B cell (primary cell): Measurements from ENCODE around the gene SH3RF3. TPM values are rescaled to one million over a fixed set of nuclear protein-coding genes. Genes with fewer than 3 reads are reported as not detected.

Experiments
- ATAC-seq: fragments of 200-7000 bp; cut with Tn5 transposase; one replicate; pipeline ENCODE4 v1.10.0; 2021; ENCODE audit warnings: low read depth, mild to moderate bottlenecking, moderate number of reproducible peaks, moderate library complexity
- CTCF ChIA-PET: fragments of 350-600 bp; sonication (Branson Sonifier 250); formaldehyde crosslinking; loops from one replicate; lab custom pipeline; 2021; ENCODE audit warnings: antibody characterized with exemption, inconsistent platforms; lab: Charles Lee
- POLR2A ChIA-PET: fragments of 350-600 bp; sonication (Branson Sonifier 250); formaldehyde crosslinking; loops from one replicate; lab custom pipeline; 2021; ENCODE audit warnings: antibody characterized with exemption; lab: Charles Lee
- DNase-seq: peaks from one replicate; pipeline ENCODE4 v3.0.0; 2013
- H2AFZ ChIP-seq: 2 replicates; pipeline ENCODE4 v1.6.1; 2012; ENCODE audit warnings: mild to moderate bottlenecking, low read depth, low read length; ENCODE audit not compliant: insufficient read depth, poor library complexity, severe bottlenecking
- H3K27ac ChIP-seq, 2 donors: 1 replicate in 1 of 2; 2 replicates in 1 of 2; pipeline ENCODE4 v1.5.1; 2012 to 2013; ENCODE audit warnings: low read length in 2 of 2, mild to moderate bottlenecking in 2 of 2, moderate library complexity in 1 of 2
- H3K27me3 ChIP-seq, 4 experiments: fragments of 200-600 bp in 1 of 4; sonication (generic) in 1 of 4; replicated peaks in 1 of 4; 1 replicate in 2 of 4; 2 replicates in 2 of 4; pipeline versions ENCODE4 v1.6.1 to v1.7.0; 2013 to 2016; ENCODE audit warnings: low read length in 3 of 4, mild to moderate bottlenecking in 2 of 4, mixed read lengths in 1 of 4, moderate library complexity in 1 of 4; ENCODE audit not compliant: insufficient read depth in 4 of 4, control insufficient read depth in 3 of 4; ENCODE audit errors: control extremely low read depth in 1 of 4
- H3K36me3 ChIP-seq, 2 experiments: replicated peaks in 1 of 2; 1 replicate in 1 of 2; 2 replicates in 1 of 2; pipeline versions ENCODE4 v1.6.1 to v1.7.1; 2013; ENCODE audit warnings: low read length in 1 of 2; ENCODE audit not compliant: insufficient read depth in 2 of 2, control insufficient read depth in 1 of 2; ENCODE audit errors: control extremely low read depth in 1 of 2, extremely low read depth in 1 of 2
- H3K4me1 ChIP-seq, 2 donors: fragments of 200-600 bp in 1 of 2; sonication (generic) in 1 of 2; 1 replicate in 1 of 2; 2 replicates in 1 of 2; pipeline versions ENCODE4 v1.5.1 to v1.6.1; 2013 to 2017; ENCODE audit warnings: low read length in 2 of 2; ENCODE audit not compliant: control insufficient read depth in 2 of 2, insufficient read depth in 2 of 2
- H3K4me2 ChIP-seq: replicated peaks from 2 replicates; pipeline ENCODE3; 2012; ENCODE audit warnings: mild to moderate bottlenecking, low read depth, low read length; ENCODE audit not compliant: poor library complexity, severe bottlenecking
- H3K4me3 ChIP-seq, 5 experiments: fragments of 200-600 bp in 1 of 5; sonication (generic) in 1 of 5; 1 replicate in 3 of 5; 2 replicates in 2 of 5; pipeline versions ENCODE4 v1.5.1 to v1.7.0; 2011 to 2016; ENCODE audit warnings: low read length in 4 of 5, mild to moderate bottlenecking in 4 of 5, low read depth in 2 of 5, control low read depth in 1 of 5, moderate library complexity in 1 of 5; ENCODE audit not compliant: insufficient read depth in 1 of 5; ENCODE audit errors: control extremely low read depth in 1 of 5, extremely low read depth in 1 of 5
- H3K79me2 ChIP-seq: fragments of 200-600 bp; sonication (generic); one replicate; pipeline ENCODE4 v1.6.0; 2016; ENCODE audit warnings: low read length; ENCODE audit not compliant: control insufficient read depth, insufficient read depth
- H3K9ac ChIP-seq: fragments of 200-600 bp; sonication (generic); 2 replicates; pipeline ENCODE4 v1.6.1; 2017; ENCODE audit warnings: mild to moderate bottlenecking, low read length, moderate library complexity
- H3K9me3 ChIP-seq, 3 donors: one replicate each; pipeline versions ENCODE4 v1.6.1 to v1.7.1; 2013; ENCODE audit warnings: low read length in 2 of 3; ENCODE audit not compliant: control insufficient read depth in 2 of 3, insufficient read depth in 1 of 3; ENCODE audit errors: control extremely low read depth in 1 of 3
- H4K20me1 ChIP-seq: 2 replicates; pipeline ENCODE4 v1.6.0; 2012; ENCODE audit warnings: mild to moderate bottlenecking, low read length; ENCODE audit not compliant: insufficient read depth, control insufficient read depth, poor library complexity, severe bottlenecking
- H3K27ac Mint-ChIP-seq: one replicate; pipeline ENCODE4 v1.8.0; 2021; ENCODE audit warnings: mixed read lengths
- H3K27me3 Mint-ChIP-seq: one replicate; pipeline ENCODE4 v1.8.0; 2021; ENCODE audit warnings: mixed read lengths
- H3K4me1 Mint-ChIP-seq: one replicate; pipeline ENCODE4 v1.8.0; 2021; ENCODE audit warnings: mixed read lengths
- H3K4me3 Mint-ChIP-seq: one replicate; pipeline ENCODE4 v1.8.0; 2021; ENCODE audit warnings: mixed read lengths
- H3K9me3 Mint-ChIP-seq: one replicate; pipeline ENCODE4 v1.8.0; 2022; ENCODE audit warnings: mixed read lengths; ENCODE audit not compliant: insufficient read depth
- EZH2 ChIP-seq: IDR thresholded peaks from 2 replicates; pipeline ENCODE4 v1.6.1; 2012; ENCODE audit warnings: borderline replicate concordance, low read depth, mild to moderate bottlenecking, moderate library complexity, low read length; ENCODE audit not compliant: insufficient read depth, poor library complexity, severe bottlenecking
- WGBS: methylation state at CpG from one replicate; pipeline ENCODE4 v1.1.5; 2013; ENCODE audit warnings: missing lambda C conversion rate; ENCODE audit not compliant: insufficient coverage; 5-methylcytosine and 5-hydroxymethylcytosine counted together
- intact Hi-C: fragments of 100-400 bp; cut with micrococcal nuclease; formaldehyde crosslinking; loops from one replicate; pipeline ENCODE4 v1.10.0; 2022
- polyA plus RNA-seq: library from polyadenylated mRNA; depleted of rRNA; stranded (reverse); fragments of >200 nt; gene quantifications from 2 replicates; pipeline ENCODE4 v1.2.3, GENCODE V29; 2012
- total RNA-seq, 2 donors: library from RNA; stranded (reverse); fragments of 120-200 nt in 1 of 2; gene quantifications; 1 replicate in 1 of 2; 2 replicates in 1 of 2; pipeline versions ENCODE4 v1.2.3 to v1.2.4, GENCODE V29; 2013 to 2022
- TF ChIP-seq, protein P1 (sequence below): fragments of 200-600 bp; IDR thresholded peaks from one replicate; pipeline ENCODE4 v1.8.0; 2022; ENCODE audit warnings: antibody characterized with exemption, mild to moderate bottlenecking

Gene SH3RF3
- total and polyA plus RNA-seq, 2 donors (not counting 1 experiment from before 2014, with no cell fraction given), result 0.07 to 1.2 TPM

GRCh38 chr2:109402180-109402579 is 273.2 kb downstream of the SH3RF3 start:
- no peak overlapping the region for H3K9ac ChIP-seq
- CTCF ChIA-PET, result no interaction called here
- no peak overlapping the region for H3K27ac Mint-ChIP-seq
- no peak overlapping the region for H3K4me2 ChIP-seq
- no peaks in the 10 kb centered on the region for H3K4me1 ChIP-seq
- H3K27ac ChIP-seq, result no peak overlapping the region
- POLR2A ChIA-PET, result no interaction called here
- no peak overlapping the region for H2AFZ ChIP-seq
- ATAC-seq (no peak), DNase-seq (no peak)
- H3K9me3 ChIP-seq, result no peaks in the 10 kb centered on the region
- intact Hi-C loops, result no loop called here
- no peaks in the 10 kb centered on the region for H4K20me1 ChIP-seq
- no peak overlapping the region for H3K4me3 ChIP-seq
- H3K27me3 Mint-ChIP-seq, result no peaks in the 10 kb centered on the region
- H3K4me3 Mint-ChIP-seq, result no peak overlapping the region
- H3K4me1 Mint-ChIP-seq, result peaks cover 4% of the 10 kb centered on the region
- H3K9me3 Mint-ChIP-seq, result peaks cover 2% of the 10 kb centered on the region
- 85% methylated on average over 8 of the region's 8 CpGs for WGBS
- peaks cover 0 to 2% (median 0%) of the 10 kb centered on the region in 4 experiments for H3K27me3 ChIP-seq
- H3K79me2 ChIP-seq, result no peaks in the 10 kb centered on the region
- H3K36me3 ChIP-seq, result no peaks in the 10 kb centered on the region
- TF ChIP-seq, protein P1, sequence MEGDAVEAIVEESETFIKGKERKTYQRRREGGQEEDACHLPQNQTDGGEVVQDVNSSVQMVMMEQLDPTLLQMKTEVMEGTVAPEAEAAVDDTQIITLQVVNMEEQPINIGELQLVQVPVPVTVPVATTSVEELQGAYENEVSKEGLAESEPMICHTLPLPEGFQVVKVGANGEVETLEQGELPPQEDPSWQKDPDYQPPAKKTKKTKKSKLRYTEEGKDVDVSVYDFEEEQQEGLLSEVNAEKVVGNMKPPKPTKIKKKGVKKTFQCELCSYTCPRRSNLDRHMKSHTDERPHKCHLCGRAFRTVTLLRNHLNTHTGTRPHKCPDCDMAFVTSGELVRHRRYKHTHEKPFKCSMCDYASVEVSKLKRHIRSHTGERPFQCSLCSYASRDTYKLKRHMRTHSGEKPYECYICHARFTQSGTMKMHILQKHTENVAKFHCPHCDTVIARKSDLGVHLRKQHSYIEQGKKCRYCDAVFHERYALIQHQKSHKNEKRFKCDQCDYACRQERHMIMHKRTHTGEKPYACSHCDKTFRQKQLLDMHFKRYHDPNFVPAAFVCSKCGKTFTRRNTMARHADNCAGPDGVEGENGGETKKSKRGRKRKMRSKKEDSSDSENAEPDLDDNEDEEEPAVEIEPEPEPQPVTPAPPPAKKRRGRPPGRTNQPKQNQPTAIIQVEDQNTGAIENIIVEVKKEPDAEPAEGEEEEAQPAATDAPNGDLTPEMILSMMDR, result no peak
- TF ChIP-seq EZH2, result no peak

- 26% methylated on average over 17 of the region's 17 CpGs for WGBS
- ChIA-PET POLR2A (no interaction called here), CTCF (no interaction called here)
- H3K9me3 ChIP-seq, result no peaks in the 10 kb centered on the region
- H4K20me1 ChIP-seq, result no peaks in the 10 kb centered on the region
- no peaks in the 10 kb centered on the region for H3K79me2 ChIP-seq
- DNase-seq (no peak), ATAC-seq (no peak)
- H3K4me1 Mint-ChIP-seq, result peaks cover 4% of the 10 kb centered on the region
- H3K4me3 ChIP-seq, result no peak overlapping the region
- no peak overlapping the region for H3K27ac Mint-ChIP-seq
- no peaks in the 10 kb centered on the region for H3K27me3 Mint-ChIP-seq
- intact Hi-C loops, result no loop called here
- H3K27ac ChIP-seq, result no peak overlapping the region
- H3K9me3 Mint-ChIP-seq, result peaks cover 2% of the 10 kb centered on the region
- H3K4me2 ChIP-seq, result no peak overlapping the region
- H3K36me3 ChIP-seq, result no peaks in the 10 kb centered on the region
- TF ChIP-seq EZH2, result no peak
- TF ChIP-seq, protein P1, result no peak
- no peak overlapping the region for H2AFZ ChIP-seq
- H3K27me3 ChIP-seq, result no peaks in the 10 kb centered on the region
- H3K9ac ChIP-seq, result no peak overlapping the region
- H3K4me1 ChIP-seq, result no peaks in the 10 kb centered on the region
- no peak overlapping the region for H3K4me3 Mint-ChIP-seq
These were observed 274.2 kb downstream of the SH3RF3 start for GRCh38 chr2:109402980-109403840.
